HepG2 (cell line): Measurements from ENCODE around the gene ARRDC1. TPM values are rescaled to one million over a fixed set of nuclear protein-coding genes. Genes with fewer than 3 reads are reported as not detected.

Experiments
- ATAC-seq: fragments of 200-7000 bp; cut with Tn5 transposase; 3 replicates; pipeline ENCODE4 v1.9.1; 2020; ENCODE audit warnings: mild to moderate bottlenecking, moderate library complexity
- BruUV-seq: library from RNA; stranded (reverse); fragments of 400-500 nt; replicated peaks from 2 replicates; lab custom pipeline; 2021; lab: Mats Ljungman, UMichigan
- CTCF ChIA-PET: fragments of 300-600 bp; formaldehyde crosslinking; extraction: SDS; loops from one replicate; lab custom pipeline; 2021; ENCODE audit warnings: low total read pairs, inconsistent platforms, low intra/inter-chr PET ratio; lab: Yijun Ruan, JAX
- POLR2A ChIA-PET: fragments of 350-600 bp; sonication (Branson Sonifier 250); formaldehyde crosslinking; loops from one replicate; lab custom pipeline; 2020; ENCODE audit warnings: antibody characterized with exemption, inconsistent platforms; lab: Yijun Ruan, JAX
- DNase-seq: peaks from one replicate; pipeline ENCODE4 v3.0.0-alpha.2; 2015; ENCODE audit warnings: low spot score
- FAIRE-seq: peaks from 3 replicates; lab custom pipeline; 2011; peaks lifted over from hg19 to GRCh38; lab: Jason Lieb, UNC
- H2AFZ ChIP-seq: one replicate; pipeline ENCODE4 v1.6.1; 2011; ENCODE audit warnings: low read length, inconsistent platforms
- H3K27ac ChIP-seq: fragments of 300-600 bp; 3 replicates; pipeline ENCODE4 v1.8.0; 2011; ENCODE audit warnings: mixed run types, mild to moderate bottlenecking, mixed read lengths, low read length, inconsistent platforms; ENCODE audit not compliant: insufficient read depth; ENCODE audit errors: extremely low read length
- H3K27me3 ChIP-seq, 2 experiments: fragments of 200-600 bp in 1 of 2; 2 replicates in 1 of 2; 3 replicates in 1 of 2; pipeline versions ENCODE4 v1.6.0 to v1.8.0; 2011; ENCODE audit warnings: low read length in 2 of 2, mild to moderate bottlenecking in 2 of 2, moderate library complexity in 2 of 2, inconsistent platforms in 1 of 2; ENCODE audit not compliant: insufficient read depth in 2 of 2, control insufficient read depth in 1 of 2
- H3K36me3 ChIP-seq, 2 experiments: fragments of 200-600 bp in 1 of 2; replicated peaks in 1 of 2; 2 replicates in 1 of 2; 3 replicates in 1 of 2; pipeline versions ENCODE4 v1.5.1 to v1.8.0; 2011; ENCODE audit warnings: low read length in 2 of 2, inconsistent platforms in 1 of 2; ENCODE audit not compliant: insufficient read depth in 2 of 2, control insufficient read depth in 1 of 2
- H3K4me1 ChIP-seq: 2 replicates; pipeline ENCODE4 v1.5.1; 2012; ENCODE audit warnings: low read length, inconsistent platforms; ENCODE audit not compliant: insufficient read depth
- H3K4me2 ChIP-seq: 2 replicates; pipeline ENCODE4 v1.6.0; 2011; ENCODE audit warnings: low read depth, low read length, inconsistent platforms
- H3K4me3 ChIP-seq, 3 experiments: fragments of 200-600 bp in 1 of 3; sonication (generic), shearing (Covaris generic) in 1 of 3; replicated peaks in 1 of 3; 2 replicates each; pipeline ENCODE4 v1.5.1; 2011 to 2016; ENCODE audit warnings: low read length in 3 of 3, inconsistent platforms in 2 of 3, low read depth in 2 of 3, mild to moderate bottlenecking in 2 of 3, control low read depth in 1 of 3, mixed read lengths in 1 of 3; ENCODE audit not compliant: insufficient read depth in 1 of 3
- H3K79me2 ChIP-seq: one replicate; pipeline ENCODE4 v1.6.1; 2011; ENCODE audit warnings: low read length, inconsistent platforms; ENCODE audit not compliant: insufficient read depth
- H3K9ac ChIP-seq: 2 replicates; pipeline ENCODE4 v1.6.0; 2011; ENCODE audit warnings: mild to moderate bottlenecking, low read depth, low read length, inconsistent platforms; ENCODE audit not compliant: insufficient read depth
- H3K9me3 ChIP-seq: 2 replicates; pipeline ENCODE4 v1.5.1; 2012; ENCODE audit warnings: mild to moderate bottlenecking, low read length
- H4K20me1 ChIP-seq: 2 replicates; pipeline ENCODE4 v1.6.0; 2011; ENCODE audit warnings: inconsistent platforms, mild to moderate bottlenecking, low read length, moderate library complexity; ENCODE audit not compliant: insufficient read depth
- CBX2 ChIP-seq, 2 experiments: fragments of 200-600 bp in 1 of 2; sonication (generic); formaldehyde crosslinking in 1 of 2; IDR thresholded peaks; 2 replicates each; pipeline versions ENCODE4 v1.7.0 to v1.8.1; 2018 to 2022; ENCODE audit warnings: low read depth in 2 of 2, low read length in 1 of 2, mild to moderate bottlenecking in 1 of 2, missing genetic modification reagents in 1 of 2
- CEBPG ChIP-seq: IDR thresholded peaks from 2 replicates; pipeline ENCODE4 v1.6.1; 2016
- DPF2 ChIP-seq: sonication (generic); formaldehyde crosslinking; IDR thresholded peaks from 2 replicates; pipeline ENCODE4 v1.4.0; 2020; ENCODE audit warnings: mild to moderate bottlenecking, low read depth, missing genetic modification reagents, borderline replicate concordance
- SP140L ChIP-seq: sonication (generic); formaldehyde crosslinking; IDR thresholded peaks from 2 replicates; pipeline ENCODE4 v1.4.0; 2020; ENCODE audit warnings: missing genetic modification reagents, borderline replicate concordance
- WIZ ChIP-seq: sonication (generic); formaldehyde crosslinking; IDR thresholded peaks from 2 replicates; pipeline ENCODE4 v1.5.1; 2020; ENCODE audit warnings: mild to moderate bottlenecking, missing genetic modification reagents
- ZBTB26 ChIP-seq: IDR thresholded peaks from 2 replicates; pipeline ENCODE4 v1.6.1; 2016; ENCODE audit warnings: missing compliant biosample characterization, missing genetic modification reagents, borderline replicate concordance
- ZNF121 ChIP-seq: sonication (generic); formaldehyde crosslinking; IDR thresholded peaks from 2 replicates; pipeline ENCODE4 v1.5.0; 2020; ENCODE audit warnings: mild to moderate bottlenecking, missing genetic modification reagents
- ZNF337 ChIP-seq: sonication (generic); formaldehyde crosslinking; IDR thresholded peaks from 2 replicates; pipeline ENCODE4 v1.5.1; 2020; ENCODE audit warnings: missing genetic modification reagents, low read depth, mild to moderate bottlenecking, borderline replicate concordance
- ZNF550 ChIP-seq: sonication (generic); formaldehyde crosslinking; IDR thresholded peaks from 2 replicates; pipeline ENCODE4 v1.4.0; 2020; ENCODE audit warnings: mild to moderate bottlenecking, missing genetic modification reagents, borderline replicate concordance
- ZNF670 ChIP-seq: sonication (generic); formaldehyde crosslinking; IDR thresholded peaks from 2 replicates; pipeline ENCODE4 v1.8.0; 2022; ENCODE audit warnings: mild to moderate bottlenecking, missing genetic modification reagents, borderline replicate concordance
- ZNF678 ChIP-seq: sonication (generic); formaldehyde crosslinking; IDR thresholded peaks from 2 replicates; pipeline ENCODE4 v1.4.0; 2020; ENCODE audit warnings: mild to moderate bottlenecking, missing genetic modification reagents
- WGBS: methylation state at CpG from one replicate; pipeline ENCODE4 v1.1.6; 2017; ENCODE audit warnings: low lambda C conversion rate; 5-methylcytosine and 5-hydroxymethylcytosine counted together
- in situ Hi-C: cut with HindIII; loops from 2 replicates; pipeline ENCODE4 v1.10.0; 2017; ENCODE audit warnings: low pct_unique_long_range_greater_than_20kb; ENCODE audit not compliant: extremely low pct_ligation_motif_present
- intact Hi-C: fragments of 100-400 bp; cut with micrococcal nuclease; formaldehyde crosslinking; loops from one replicate; pipeline ENCODE4 v1.10.0; 2022; ENCODE audit not compliant: unreplicated experiment
- polyA plus RNA-seq, 8 experiments: library from polyadenylated mRNA; depleted of rRNA in 3 of 8; stranded (reverse) in 7 of 8; unstranded in 1 of 8; fragments of >200 nt; fragmentation: Illumina TruSeq in 4 of 8; extraction: Trizol in 4 of 8; gene quantifications; 2 replicates each; pipeline versions ENCODE4 v1.2.1 to v1.2.3, GENCODE V29; 2011 to 2016; ENCODE audit warnings: low read depth in 4 of 8, missing spikeins in 1 of 8, mixed read lengths in 1 of 8; ENCODE audit not compliant: insufficient read depth in 1 of 8
- total RNA-seq, 5 experiments: library from RNA; depleted of rRNA; stranded (reverse); fragments of >200 nt; fragmentation: Illumina TruSeq; extraction: Trizol; gene quantifications; 2 replicates each; pipeline ENCODE4 v1.2.3, GENCODE V29; 2016; ENCODE audit warnings: low read depth in 1 of 5

Gene ARRDC1
- total and polyA plus RNA-seq, 2 of the 13 experiments (the other 11 are each of a cell fraction or from before 2014, with no cell fraction given): 21.7 to 44.4 TPM

- H3K36me3 ChIP-seq: peaks cover 19 to 47% of the 10 kb centered on the region in 2 experiments
- no peak for ATAC-seq
- no peak overlapping the region for H3K4me3 ChIP-seq
- POLR2A ChIA-PET: interaction anchor here (1.5 to 1.8 kb wide), 2 partner anchors 10 to 17 kb away, joined by 4 to 7 read pairs; partner anchors contain the start of genes ARRDC1 and DPH7
- no peaks in the 10 kb centered on the region for H3K27me3 ChIP-seq
- H3K4me2 ChIP-seq: no peak overlapping the region; the same call in 1 of the 2 replicates
- no peaks in the 10 kb centered on the region for H3K9me3 ChIP-seq
- TF ChIP-seq CEBPG (CRISPR knock-in tag): no peak
- no peak for TF ChIP-seq ZBTB26 (CRISPR knock-in tag)
- TF ChIP-seq SP140L: no peak
- no peak for TF ChIP-seq DPF2 (CRISPR knock-in tag)
- no peak for TF ChIP-seq ZNF121 (CRISPR knock-in tag)
- no peak for TF ChIP-seq ZNF337 (CRISPR knock-in tag)
- TF ChIP-seq ZNF550 (CRISPR knock-in tag): no peak
- no peak for TF ChIP-seq CBX2 (IDR thresholded peaks at IDR 0.05; ENCODE audit: low read depth, low read length)
- TF ChIP-seq CBX2 (CRISPR knock-in tag; IDR thresholded peaks at IDR 0.05; ENCODE audit: low read depth): no peak
- no peak for TF ChIP-seq ZNF670 (CRISPR knock-in tag)
- no peak for TF ChIP-seq ZNF678 (CRISPR knock-in tag)
- TF ChIP-seq WIZ: no peak
- CTCF ChIA-PET: no interaction called here
- no peaks in the 10 kb centered on the region for H4K20me1 ChIP-seq
- no peak overlapping the region for H3K27ac ChIP-seq
- no TSS peak for BruUV-seq
- DNase-seq: no peak
- WGBS: 97% methylated on average over 5 of the region's 13 CpGs
- intact Hi-C loops: no loop called here
- no peak for FAIRE-seq
- peaks cover 38% of the 10 kb centered on the region for H3K4me1 ChIP-seq
- H2AFZ ChIP-seq: no peak overlapping the region
- peaks cover 19% of the 10 kb centered on the region for H3K79me2 ChIP-seq
- in situ Hi-C loops: no loop called here
- 0 out of 2 replicates have a peak overlapping the region, but pooled peaks have one; percentile 82 for H3K9ac ChIP-seq
Measured at GRCh38 chr9:137588311-137588710, 17.2 kb upstream of the ARRDC1 start.
